CMK (cell line): ENCODE data around the gene SBNO1.
"Not testable (repeated sequence)": the region's sequence is repeated elsewhere in the genome, so short reads cannot be mapped to it uniquely, and the experiment has no call there.

ENCODE experiments used
- DNase-seq: peaks from one replicate; pipeline ENCODE4 v3.0.0-alpha.2; 2010; ENCODE audit warnings: low read depth

The SBNO1 gene

GRCh38 chr12:123270214-123271000 lies 94.2 kb downstream of the SBNO1 start:
- no peak for DNase-seq

- DNase-seq: no peak
Measured at GRCh38 chr12:123269896-123270213, 94.8 kb downstream of the SBNO1 start.

GRCh38 chr12:123269395-123269892 lies 95.2 kb downstream of the SBNO1 start:
- DNase-seq: no peak

- DNase-seq: no peak
Measured at GRCh38 chr12:123268850-123269249, 95.8 kb downstream of the SBNO1 start.

GRCh38 chr12:123267991-123268843 lies 96.4 kb downstream of the SBNO1 start:
- DNase-seq: no peak

GRCh38 chr12:123267335-123267920 lies 97.2 kb downstream of the SBNO1 start:
- DNase-seq: no peak

GRCh38 chr12:123266679-123267277 lies 97.9 kb downstream of the SBNO1 start:
- DNase-seq: no peak

- no peak for DNase-seq
Measured at GRCh38 chr12:123265851-123266678, 98.6 kb downstream of the SBNO1 start.

GRCh38 chr12:123264642-123265041 lies 100.0 kb downstream of the SBNO1 start:
- DNase-seq: no peak

- DNase-seq: no peak
Measured at GRCh38 chr12:123263196-123263817, 101.3 kb downstream of the SBNO1 start.

GRCh38 chr12:123261196-123261595 lies 103.5 kb downstream of the SBNO1 start:
- DNase-seq: no peak

- no peak for DNase-seq
Measured at GRCh38 chr12:123260081-123260480, 104.6 kb downstream of the SBNO1 start.

- DNase-seq: no peak
Measured at GRCh38 chr12:123258593-123258992, 106.1 kb downstream of the SBNO1 start.

GRCh38 chr12:123254853-123255446 lies 109.7 kb downstream of the SBNO1 start:
- DNase-seq: no peak

- no peak for DNase-seq
Measured at GRCh38 chr12:123253641-123254459, 110.8 kb downstream of the SBNO1 start.

GRCh38 chr12:123252365-123252764 lies 112.3 kb downstream of the SBNO1 start:
- not testable (repeated sequence) for DNase-seq

- no peak for DNase-seq
Measured at GRCh38 chr12:123251403-123252076, 113.1 kb downstream of the SBNO1 start.

GRCh38 chr12:123250471-123251383 lies 113.9 kb downstream of the SBNO1 start:
- no peak for DNase-seq
